ENCODE data around the gene DCUN1D3.
A peak's percentile ranks its signal among the peaks of the same experiment; 100 is the strongest.
"Not testable (repeated sequence)": the region's sequence is repeated elsewhere in the genome, so short reads cannot be mapped to it uniquely, and the experiment has no call there.

Gene DCUN1D3

DNA sequence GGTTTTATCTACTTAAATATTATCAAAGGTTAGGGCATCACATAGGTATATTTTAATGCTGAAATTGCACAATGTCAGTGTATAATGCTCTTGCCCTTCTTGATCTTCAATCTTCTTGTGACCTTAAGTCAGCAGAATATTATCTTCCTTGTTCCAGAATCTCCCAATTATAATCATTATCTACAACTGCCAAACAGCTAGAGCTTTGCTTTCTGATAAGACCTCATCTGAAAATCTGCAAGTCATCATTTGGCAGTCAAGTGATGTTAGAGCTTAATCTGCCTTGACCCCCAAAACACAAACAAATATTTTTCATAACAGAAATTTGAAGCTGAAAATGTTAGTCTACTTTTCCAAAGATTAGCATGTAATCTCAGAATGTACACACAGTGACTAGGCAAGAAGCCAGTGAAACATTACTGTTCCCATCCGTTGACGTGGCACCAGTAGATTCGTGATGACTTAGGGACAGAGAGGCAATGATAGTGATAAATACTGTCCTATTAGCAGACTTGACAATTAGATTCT, 74.1 kb downstream of the DCUN1D3 start:
- DNase-seq (ENCODE audit: low spot score): no peak

DNA sequence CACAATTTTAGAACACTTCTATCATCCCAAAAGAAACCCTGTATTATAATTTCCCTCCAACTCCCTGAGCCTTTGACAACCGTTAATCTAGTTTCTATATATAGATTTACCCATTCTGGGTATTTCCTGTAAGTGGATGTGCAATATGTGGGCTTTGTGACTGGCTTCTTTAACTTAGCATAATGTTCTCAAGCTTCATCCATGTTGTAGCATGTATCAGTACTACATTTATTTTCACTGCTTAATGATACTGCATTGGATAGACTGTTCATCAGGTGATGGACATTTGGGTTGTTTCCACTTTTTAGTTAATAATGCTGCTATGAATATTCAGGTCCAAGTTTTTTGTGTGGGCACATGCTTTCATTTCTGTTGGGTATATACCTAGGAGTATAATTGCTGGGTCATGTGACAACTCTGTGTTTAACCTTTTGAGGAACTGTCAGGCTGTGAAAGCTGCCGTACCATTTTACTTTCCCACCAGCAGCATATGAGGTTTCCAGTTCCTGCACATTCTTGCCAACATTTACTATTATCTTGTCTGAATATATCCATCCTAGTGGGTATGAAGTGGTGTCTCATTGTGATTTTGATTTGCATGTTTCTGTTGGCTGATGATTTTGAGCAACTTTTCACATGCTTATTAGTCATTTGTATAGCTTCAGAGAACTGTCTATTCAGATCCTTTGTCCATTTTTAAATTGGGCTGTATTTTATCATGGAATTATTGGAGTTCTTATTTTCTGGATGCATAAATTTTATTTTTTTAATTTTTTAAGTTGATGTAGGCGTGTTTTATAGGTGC, 77.4 kb downstream of the DCUN1D3 start:
- DNase-seq (ENCODE audit: low spot score): no peak

DNA sequence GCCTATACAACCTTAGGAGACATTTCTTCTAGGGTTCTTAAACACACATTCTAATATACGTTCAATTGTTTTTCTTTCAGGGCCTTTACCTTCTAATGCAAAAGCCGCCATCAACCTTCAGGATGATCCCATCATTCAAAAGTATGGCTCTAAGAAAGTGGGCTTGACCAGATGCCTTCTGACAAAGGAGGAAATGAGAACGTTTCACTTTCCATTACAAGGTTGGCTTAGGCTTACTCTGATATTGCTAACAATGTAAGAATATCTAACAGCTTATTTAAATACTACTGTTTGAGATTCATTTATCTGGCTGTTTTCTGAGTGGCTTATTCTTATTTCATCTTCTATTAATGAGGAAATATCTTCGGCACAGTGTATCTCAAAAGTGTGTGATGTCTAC, 78.5 kb downstream of the DCUN1D3 start:
- DNase-seq (ENCODE audit: low spot score): no peak

DNA sequence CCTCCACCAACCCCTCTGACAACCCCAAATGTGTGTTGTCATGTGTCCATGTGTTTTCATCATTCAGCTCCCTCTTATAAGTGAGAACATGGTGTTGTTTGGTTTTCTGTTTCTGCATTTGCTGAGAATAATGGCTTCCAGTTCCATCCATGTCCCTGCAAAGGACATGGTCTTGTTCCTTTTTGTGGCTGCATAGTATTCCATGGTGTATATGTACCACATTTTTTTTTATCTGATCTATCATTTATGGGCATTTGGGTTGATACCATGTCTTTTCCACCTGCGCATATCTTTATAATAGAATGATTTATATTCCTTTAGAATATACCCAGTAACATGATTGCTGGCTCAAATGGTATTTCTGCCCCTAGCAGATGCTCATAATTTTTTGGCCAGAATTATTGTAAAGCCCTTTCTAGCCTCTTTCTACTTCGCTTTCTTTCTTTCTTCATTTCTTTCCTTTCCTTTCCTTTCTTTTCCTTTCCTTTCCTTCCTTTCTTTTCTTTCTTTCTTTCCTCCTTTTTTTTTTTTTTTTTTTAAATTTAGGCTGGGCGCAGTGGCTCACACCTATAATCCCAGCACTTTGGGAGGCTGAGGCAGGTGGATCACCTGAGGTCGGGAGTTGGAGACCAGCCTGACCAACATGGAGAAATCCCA, 81.1 kb downstream of the DCUN1D3 start:
- DNase-seq (ENCODE audit: low spot score): no peak

DNA sequence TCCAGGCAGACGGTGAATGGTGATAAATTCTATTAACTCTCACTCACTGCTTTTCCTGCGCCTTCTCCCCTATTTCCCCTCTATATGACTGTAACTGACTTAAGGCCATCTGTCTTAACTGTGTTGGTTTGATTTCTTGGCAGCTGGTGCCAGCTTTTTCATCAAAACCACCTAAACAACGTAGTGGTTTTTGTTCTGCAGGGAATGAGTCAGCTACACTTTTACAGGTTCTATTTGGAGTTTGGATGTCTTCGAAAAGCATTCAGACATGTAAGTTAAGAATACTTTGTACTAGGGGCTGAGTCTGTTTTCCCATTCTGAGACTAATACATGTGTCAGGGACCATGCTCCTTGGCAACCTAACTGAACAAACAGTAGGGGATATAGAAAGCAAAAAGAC, 85.4 kb downstream of the DCUN1D3 start:
- DNase-seq (ENCODE audit: low spot score): no peak

DNA sequence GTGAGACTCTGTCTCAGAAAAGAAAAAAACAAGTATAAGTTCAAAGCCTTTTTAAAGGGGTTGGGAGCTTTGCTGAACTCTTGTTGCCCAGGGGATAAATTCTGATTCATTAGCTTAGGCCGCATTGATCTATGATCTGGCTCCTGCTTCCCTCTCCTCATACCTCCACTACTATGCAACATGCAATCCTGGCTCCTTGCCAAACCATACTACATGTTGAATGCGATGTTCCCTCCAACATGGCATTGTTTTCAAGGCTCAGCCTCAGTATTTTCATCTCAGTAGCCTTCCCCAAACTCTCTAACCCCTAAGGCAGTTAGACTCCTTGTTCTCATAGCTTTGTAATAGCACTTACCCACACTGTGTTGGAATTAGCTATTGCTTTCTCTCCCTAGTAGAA, 87.6 kb downstream of the DCUN1D3 start:
- DNase-seq (ENCODE audit: low spot score): no peak

DNA sequence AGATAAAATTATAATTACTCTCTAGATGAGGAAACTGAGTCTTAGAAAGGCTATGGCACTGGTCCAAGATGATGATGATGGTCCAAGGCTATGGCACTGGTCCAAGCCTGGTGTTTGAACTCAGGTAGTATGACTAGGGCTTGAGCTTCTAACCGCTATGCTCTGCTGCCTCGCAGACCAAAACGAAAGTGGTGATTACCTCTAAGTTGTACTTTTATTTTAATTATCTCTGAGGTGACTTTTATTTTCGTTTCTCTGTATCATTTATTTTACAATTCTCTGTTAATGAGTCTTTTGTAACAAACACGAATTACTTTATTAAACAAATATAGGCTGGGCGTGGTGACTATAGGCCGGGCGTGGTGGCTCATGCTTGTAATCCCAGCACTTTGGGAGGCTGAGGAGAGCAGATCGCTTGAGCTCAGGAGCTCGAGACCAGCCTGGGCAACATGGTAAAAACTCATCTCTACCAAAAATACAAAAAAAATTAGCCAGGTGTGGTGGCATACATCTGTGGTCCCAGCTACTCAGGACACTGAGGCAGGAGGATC, 88.2 kb downstream of the DCUN1D3 start:
- no peak for DNase-seq (ENCODE audit: low spot score)

DNA sequence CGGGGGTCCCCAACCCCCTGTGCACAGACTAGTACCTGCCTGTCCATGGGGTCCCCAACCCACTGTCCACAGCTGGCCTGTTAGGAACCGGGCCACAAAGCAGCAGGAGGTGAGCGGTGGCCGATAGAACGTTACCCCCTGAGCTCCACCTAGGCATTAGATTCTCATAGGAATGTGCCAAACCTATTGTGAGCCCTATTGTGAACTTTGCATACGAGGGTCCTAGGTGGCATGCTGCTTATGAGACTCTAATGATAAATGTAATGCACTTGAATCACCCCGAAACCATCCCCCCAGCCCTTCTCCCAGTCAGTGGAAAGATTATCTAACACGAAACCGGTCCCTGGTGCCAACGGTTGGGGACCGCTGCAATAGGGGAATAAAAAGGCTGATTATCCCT, 92.3 kb downstream of the DCUN1D3 start:
- no peak for DNase-seq (ENCODE audit: low spot score)

DNA sequence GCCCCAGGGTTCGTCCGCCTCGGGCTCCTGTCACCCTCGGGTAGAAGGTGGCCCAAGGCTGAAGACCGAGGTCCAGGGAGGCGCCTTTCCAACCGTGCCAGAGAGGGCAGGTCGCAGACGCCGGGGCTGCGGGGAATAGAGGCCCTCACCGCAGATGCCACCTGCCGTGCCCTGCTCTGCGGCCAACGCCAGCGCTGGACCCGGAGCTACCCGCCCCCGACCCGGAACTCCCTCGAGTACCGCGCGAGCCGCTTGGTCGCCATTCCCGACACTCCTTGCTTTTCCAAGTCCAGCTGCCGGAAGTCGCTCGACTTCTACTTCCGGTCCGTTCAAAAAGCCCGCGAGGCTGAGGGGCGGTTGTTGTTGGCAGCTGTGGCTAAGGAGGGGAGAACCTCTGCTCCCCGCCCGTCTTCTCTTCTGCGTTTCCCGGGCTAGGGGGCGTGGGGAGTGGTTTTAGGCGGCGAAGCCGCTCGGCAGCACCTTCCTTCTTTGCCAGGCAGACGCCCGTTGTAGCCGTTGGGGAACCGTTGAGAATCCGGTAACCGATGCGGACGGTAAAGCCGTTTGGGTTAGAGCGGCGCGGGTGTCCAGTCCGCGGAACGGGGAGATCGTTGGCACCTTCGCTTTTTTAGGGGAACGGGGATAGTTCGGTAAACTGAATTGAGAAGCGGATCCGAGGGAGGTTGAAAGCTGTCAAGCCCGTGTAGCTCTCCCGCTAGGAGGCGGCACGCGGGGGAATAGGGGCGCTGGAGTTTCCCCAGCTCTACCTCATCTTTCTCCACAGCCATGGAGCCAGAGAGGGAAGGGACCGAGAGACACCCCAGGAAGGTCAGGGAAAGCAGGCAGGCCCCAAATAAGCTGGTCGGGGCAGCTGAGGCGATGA, 93.7 kb downstream of the DCUN1D3 start, which contains the start of the genes ERI2 and REXO5:
Gene ERI2, minus strand, starts transcription at position 305 of the 883 bp plus-strand sequence. Its CDS starts 42 bp downstream, at position 263.
Gene REXO5, plus strand, starts transcription at position 360 of the 883 bp plus-strand sequence. Its CDS starts 427 bp downstream, at position 787.
- DNase-seq (ENCODE audit: low spot score): peak; percentile 65

DNA sequence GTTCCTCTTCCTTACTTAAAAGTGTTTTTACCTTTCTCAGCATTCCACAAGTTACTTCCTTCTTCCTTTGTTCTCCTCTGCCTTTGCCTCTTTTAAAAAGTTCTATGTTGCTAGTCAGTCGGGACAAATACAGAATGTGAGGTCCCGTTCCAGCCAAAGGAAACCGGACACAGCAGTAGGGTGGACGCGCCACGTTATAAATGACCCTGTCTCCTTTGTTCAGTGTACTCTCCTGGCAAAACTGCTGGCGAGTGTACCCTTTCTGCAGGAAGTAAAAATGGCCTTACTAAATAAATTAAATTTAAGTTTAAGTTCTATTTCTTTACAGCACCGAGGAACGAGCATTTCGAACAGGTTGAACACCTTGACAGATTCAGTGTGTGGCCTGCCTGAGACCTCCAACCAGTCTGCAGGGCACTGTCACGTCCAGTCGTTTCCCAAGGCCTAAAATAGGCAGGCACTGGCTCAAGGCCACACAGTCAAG, 94.4 kb downstream of the DCUN1D3 start:
- DNase-seq (ENCODE audit: low spot score): not testable (repeated sequence)

Measured in CD4-positive, alpha-beta T cell treated with Interleukin-6 at 100 ng/mL for 8 hours (primary cell).